GM23338 (cell line): ENCODE measurements around the gene GLI3. TPM values are rescaled to one million over a fixed set of nuclear protein-coding genes. Genes with fewer than 3 reads are reported as not detected.

ENCODE experiments used
- ATAC-seq: fragments of 200-7000 bp; cut with Tn5 transposase; 3 replicates; pipeline ENCODE4 v1.9.1; 2020
- DNase-seq: peaks from one replicate; pipeline ENCODE4 v3.0.0-alpha.2; 2015; ENCODE audit warnings: low spot score
- H2AFZ ChIP-seq: fragments of 200-600 bp; sonication (generic); 2 replicates; pipeline ENCODE4 v1.8.0; 2016; ENCODE audit warnings: antibody characterized with exemption, mild to moderate bottlenecking, moderate library complexity
- H3F3A ChIP-seq: fragments of 200-600 bp; sonication (generic); replicated peaks from 2 replicates; pipeline ENCODE4 v1.8.0; 2017; ENCODE audit warnings: antibody characterized with exemption, mixed run types, low read depth
- H3K27ac ChIP-seq: fragments of 200-600 bp; sonication (generic); 2 replicates; pipeline ENCODE4 v1.6.1; 2016; ENCODE audit warnings: low read depth
- H3K27me3 ChIP-seq: fragments of 200-600 bp; sonication (generic); 2 replicates; pipeline ENCODE4 v1.8.0; 2016; ENCODE audit warnings: mild to moderate bottlenecking, mixed run types, moderate library complexity; ENCODE audit not compliant: insufficient read depth
- H3K36me3 ChIP-seq: fragments of 200-600 bp; sonication (generic); 2 replicates; pipeline ENCODE4 v1.8.0; 2016; ENCODE audit warnings: mild to moderate bottlenecking; ENCODE audit not compliant: insufficient read depth
- H3K4me1 ChIP-seq: fragments of 200-600 bp; sonication (generic); 2 replicates; pipeline ENCODE4 v1.8.0; 2016; ENCODE audit warnings: mild to moderate bottlenecking, moderate library complexity; ENCODE audit not compliant: insufficient read depth
- H3K4me2 ChIP-seq: fragments of 200-600 bp; sonication (generic); 2 replicates; pipeline ENCODE4 v1.7.1; 2017; ENCODE audit warnings: mixed run types
- H3K4me3 ChIP-seq: fragments of 200-600 bp; sonication (generic); 2 replicates; pipeline ENCODE4 v1.6.1; 2016; ENCODE audit warnings: mixed run types
- H3K79me2 ChIP-seq: fragments of 200-600 bp; sonication (generic); replicated peaks from 2 replicates; pipeline ENCODE4 v1.8.0; 2017; ENCODE audit warnings: mild to moderate bottlenecking; ENCODE audit not compliant: insufficient read depth
- H3K9me2 ChIP-seq: fragments of 200-600 bp; sonication (generic); 2 replicates; pipeline ENCODE4 v1.8.0; 2017; ENCODE audit not compliant: insufficient read depth
- H4K20me1 ChIP-seq: fragments of 200-600 bp; sonication (generic); replicated peaks from 2 replicates; pipeline ENCODE4 v1.8.0; 2017; ENCODE audit warnings: mild to moderate bottlenecking; ENCODE audit not compliant: insufficient read depth
- H3K27ac Mint-ChIP-seq: 2 replicates; pipeline ENCODE4 v1.8.0; 2020; ENCODE audit warnings: inconsistent platforms, mild to moderate bottlenecking, moderate library complexity, mixed read lengths
- H3K27me3 Mint-ChIP-seq: 3 replicates; pipeline ENCODE4 v1.8.0; 2022; ENCODE audit warnings: low read depth, mild to moderate bottlenecking, moderate library complexity, mixed read lengths, inconsistent platforms; ENCODE audit not compliant: insufficient read depth, poor library complexity
- H3K36me3 Mint-ChIP-seq: 3 replicates; pipeline ENCODE4 v1.8.0; 2021; ENCODE audit warnings: low read depth, mild to moderate bottlenecking, inconsistent platforms, moderate library complexity, mixed read lengths
- H3K4me1 Mint-ChIP-seq: 3 replicates; pipeline ENCODE4 v1.8.0; 2020; ENCODE audit warnings: mild to moderate bottlenecking, inconsistent platforms, mixed read lengths
- H3K4me3 Mint-ChIP-seq: 3 replicates; pipeline ENCODE4 v1.8.0; 2021; ENCODE audit warnings: moderate library complexity, mild to moderate bottlenecking, inconsistent platforms, mixed read lengths
- H3K9me3 Mint-ChIP-seq: 3 replicates; pipeline ENCODE4 v1.8.0; 2020; ENCODE audit warnings: moderate library complexity, mild to moderate bottlenecking, inconsistent platforms, mixed read lengths
- CREB1 ChIP-seq: fragments of 250-450 bp; sonication (Bioruptor Pico); IDR thresholded peaks from 2 replicates; pipeline ENCODE4 v1.5.0; 2020; ENCODE audit warnings: low read depth, mild to moderate bottlenecking, moderate library complexity
- EZH2 ChIP-seq: fragments of 200-600 bp; sonication (generic); IDR thresholded peaks from one replicate; pipeline ENCODE4 v1.8.0; 2017; ENCODE audit warnings: antibody characterized with exemption, mild to moderate bottlenecking, low read depth; ENCODE audit not compliant: unreplicated experiment
- JUNB ChIP-seq: IDR thresholded peaks from one replicate; pipeline ENCODE4 v1.6.1; 2016; ENCODE audit warnings: antibody characterized with exemption; ENCODE audit not compliant: unreplicated experiment
- NANOG ChIP-seq: IDR thresholded peaks from 2 replicates; pipeline ENCODE4 v1.6.1; 2016; ENCODE audit warnings: antibody characterized with exemption, borderline replicate concordance
- POLR2AphosphoS5 ChIP-seq: IDR thresholded peaks from 2 replicates; pipeline ENCODE4 v1.6.1; 2016; ENCODE audit warnings: antibody characterized with exemption, low read depth
- REST ChIP-seq: IDR thresholded peaks from one replicate; pipeline ENCODE4 v1.6.1; 2018; ENCODE audit warnings: antibody characterized with exemption; ENCODE audit not compliant: unreplicated experiment
- ZNF114 ChIP-seq: fragments of 250-450 bp; sonication (Bioruptor Pico); IDR thresholded peaks from 2 replicates; pipeline ENCODE4 v1.5.0; 2020; ENCODE audit warnings: mild to moderate bottlenecking, moderate library complexity
- ZNF331 ChIP-seq: fragments of 250-450 bp; sonication (Bioruptor Pico); IDR thresholded peaks from 2 replicates; pipeline ENCODE4 v1.5.0; 2020; ENCODE audit warnings: low read depth, mild to moderate bottlenecking, moderate library complexity
- polyA plus RNA-seq: library from polyadenylated mRNA; unstranded; fragments of >200 nt; fragmentation: Nextera tagmentation; extraction: Ambion mirVana; gene quantifications from 2 replicates; pipeline ENCODE4 v1.2.1, GENCODE V29; 2016
- total RNA-seq: library from RNA; depleted of rRNA; stranded (reverse); fragments of >200 nt; shearing (Covaris generic); gene quantifications from 2 replicates; pipeline ENCODE4 v1.2.3, GENCODE V29; 2014
- TF ChIP-seq, protein P1 (sequence below), 2 experiments: fragments of 200-600 bp in 1 of 2; sonication (generic) in 1 of 2; conservative IDR thresholded peaks; 2 replicates each; pipeline versions ENCODE4 v1.5.1 to v1.6.1; 2016 to 2017; ENCODE audit warnings: antibody characterized with exemption in 2 of 2, low read depth in 2 of 2, mild to moderate bottlenecking in 2 of 2, moderate library complexity in 1 of 2
- TF ChIP-seq, protein P2 (sequence below): fragments of 250-450 bp; sonication (Bioruptor Pico); IDR thresholded peaks from 2 replicates; pipeline ENCODE4 v1.5.0; 2020; ENCODE audit warnings: mild to moderate bottlenecking, moderate library complexity

Gene GLI3
- total and polyA plus RNA-seq, 2 experiments from 2014 or later = 16.1 to 17.9 TPM

GRCh38 chr7:42035210-42035609, 201.8 kb downstream of the GLI3 start (continued):
- TF ChIP-seq REST (no peak), ZNF331 (CRISPR knock-in tag) (no peak)

- Histone ChIP-seq H3F3A (no peaks in the 10 kb centered on the region), H3K79me2 (no peaks in the 10 kb centered on the region), H3K27me3 (no peaks in the 10 kb centered on the region), H3K9me2 (no peaks in the 10 kb centered on the region), H3K4me2 (no peak overlapping the region), H3K27ac (no peak overlapping the region), H4K20me1 (no peaks in the 10 kb centered on the region), H2AFZ (no peak overlapping the region), H3K4me1 (peaks cover 3% of the 10 kb centered on the region; the same call in 1 of the 2 replicates), H3K36me3 (0 out of 2 replicates have a peak, but pooled peaks cover 7% of the 10 kb centered on the region), H3K4me3 (no peak overlapping the region)
- H3K4me1 Mint-ChIP-seq = peaks cover 21% of the 10 kb centered on the region
- no peak overlapping the region for H3K4me3 Mint-ChIP-seq
- DNase-seq (no peak), ATAC-seq (no peak)
- peaks cover 10% of the 10 kb centered on the region for H3K36me3 Mint-ChIP-seq
- no peak overlapping the region for H3K27ac Mint-ChIP-seq
- H3K27me3 Mint-ChIP-seq = peaks cover 10% of the 10 kb centered on the region
- H3K9me3 Mint-ChIP-seq = no peaks in the 10 kb centered on the region
- TF ChIP-seq NANOG (no peak), EZH2 (no peak), REST (no peak), POLR2AphosphoS5 (no peak), JUNB (no peak), ZNF114 (CRISPR knock-in tag) (no peak), CREB1 (CRISPR knock-in tag) (no peak)
- TF ChIP-seq, protein P1, sequence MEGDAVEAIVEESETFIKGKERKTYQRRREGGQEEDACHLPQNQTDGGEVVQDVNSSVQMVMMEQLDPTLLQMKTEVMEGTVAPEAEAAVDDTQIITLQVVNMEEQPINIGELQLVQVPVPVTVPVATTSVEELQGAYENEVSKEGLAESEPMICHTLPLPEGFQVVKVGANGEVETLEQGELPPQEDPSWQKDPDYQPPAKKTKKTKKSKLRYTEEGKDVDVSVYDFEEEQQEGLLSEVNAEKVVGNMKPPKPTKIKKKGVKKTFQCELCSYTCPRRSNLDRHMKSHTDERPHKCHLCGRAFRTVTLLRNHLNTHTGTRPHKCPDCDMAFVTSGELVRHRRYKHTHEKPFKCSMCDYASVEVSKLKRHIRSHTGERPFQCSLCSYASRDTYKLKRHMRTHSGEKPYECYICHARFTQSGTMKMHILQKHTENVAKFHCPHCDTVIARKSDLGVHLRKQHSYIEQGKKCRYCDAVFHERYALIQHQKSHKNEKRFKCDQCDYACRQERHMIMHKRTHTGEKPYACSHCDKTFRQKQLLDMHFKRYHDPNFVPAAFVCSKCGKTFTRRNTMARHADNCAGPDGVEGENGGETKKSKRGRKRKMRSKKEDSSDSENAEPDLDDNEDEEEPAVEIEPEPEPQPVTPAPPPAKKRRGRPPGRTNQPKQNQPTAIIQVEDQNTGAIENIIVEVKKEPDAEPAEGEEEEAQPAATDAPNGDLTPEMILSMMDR (conservative IDR thresholded peaks at IDR 0.05; ENCODE audit: low read depth in 2 of 2) = no peak
- TF ChIP-seq, protein P2, sequence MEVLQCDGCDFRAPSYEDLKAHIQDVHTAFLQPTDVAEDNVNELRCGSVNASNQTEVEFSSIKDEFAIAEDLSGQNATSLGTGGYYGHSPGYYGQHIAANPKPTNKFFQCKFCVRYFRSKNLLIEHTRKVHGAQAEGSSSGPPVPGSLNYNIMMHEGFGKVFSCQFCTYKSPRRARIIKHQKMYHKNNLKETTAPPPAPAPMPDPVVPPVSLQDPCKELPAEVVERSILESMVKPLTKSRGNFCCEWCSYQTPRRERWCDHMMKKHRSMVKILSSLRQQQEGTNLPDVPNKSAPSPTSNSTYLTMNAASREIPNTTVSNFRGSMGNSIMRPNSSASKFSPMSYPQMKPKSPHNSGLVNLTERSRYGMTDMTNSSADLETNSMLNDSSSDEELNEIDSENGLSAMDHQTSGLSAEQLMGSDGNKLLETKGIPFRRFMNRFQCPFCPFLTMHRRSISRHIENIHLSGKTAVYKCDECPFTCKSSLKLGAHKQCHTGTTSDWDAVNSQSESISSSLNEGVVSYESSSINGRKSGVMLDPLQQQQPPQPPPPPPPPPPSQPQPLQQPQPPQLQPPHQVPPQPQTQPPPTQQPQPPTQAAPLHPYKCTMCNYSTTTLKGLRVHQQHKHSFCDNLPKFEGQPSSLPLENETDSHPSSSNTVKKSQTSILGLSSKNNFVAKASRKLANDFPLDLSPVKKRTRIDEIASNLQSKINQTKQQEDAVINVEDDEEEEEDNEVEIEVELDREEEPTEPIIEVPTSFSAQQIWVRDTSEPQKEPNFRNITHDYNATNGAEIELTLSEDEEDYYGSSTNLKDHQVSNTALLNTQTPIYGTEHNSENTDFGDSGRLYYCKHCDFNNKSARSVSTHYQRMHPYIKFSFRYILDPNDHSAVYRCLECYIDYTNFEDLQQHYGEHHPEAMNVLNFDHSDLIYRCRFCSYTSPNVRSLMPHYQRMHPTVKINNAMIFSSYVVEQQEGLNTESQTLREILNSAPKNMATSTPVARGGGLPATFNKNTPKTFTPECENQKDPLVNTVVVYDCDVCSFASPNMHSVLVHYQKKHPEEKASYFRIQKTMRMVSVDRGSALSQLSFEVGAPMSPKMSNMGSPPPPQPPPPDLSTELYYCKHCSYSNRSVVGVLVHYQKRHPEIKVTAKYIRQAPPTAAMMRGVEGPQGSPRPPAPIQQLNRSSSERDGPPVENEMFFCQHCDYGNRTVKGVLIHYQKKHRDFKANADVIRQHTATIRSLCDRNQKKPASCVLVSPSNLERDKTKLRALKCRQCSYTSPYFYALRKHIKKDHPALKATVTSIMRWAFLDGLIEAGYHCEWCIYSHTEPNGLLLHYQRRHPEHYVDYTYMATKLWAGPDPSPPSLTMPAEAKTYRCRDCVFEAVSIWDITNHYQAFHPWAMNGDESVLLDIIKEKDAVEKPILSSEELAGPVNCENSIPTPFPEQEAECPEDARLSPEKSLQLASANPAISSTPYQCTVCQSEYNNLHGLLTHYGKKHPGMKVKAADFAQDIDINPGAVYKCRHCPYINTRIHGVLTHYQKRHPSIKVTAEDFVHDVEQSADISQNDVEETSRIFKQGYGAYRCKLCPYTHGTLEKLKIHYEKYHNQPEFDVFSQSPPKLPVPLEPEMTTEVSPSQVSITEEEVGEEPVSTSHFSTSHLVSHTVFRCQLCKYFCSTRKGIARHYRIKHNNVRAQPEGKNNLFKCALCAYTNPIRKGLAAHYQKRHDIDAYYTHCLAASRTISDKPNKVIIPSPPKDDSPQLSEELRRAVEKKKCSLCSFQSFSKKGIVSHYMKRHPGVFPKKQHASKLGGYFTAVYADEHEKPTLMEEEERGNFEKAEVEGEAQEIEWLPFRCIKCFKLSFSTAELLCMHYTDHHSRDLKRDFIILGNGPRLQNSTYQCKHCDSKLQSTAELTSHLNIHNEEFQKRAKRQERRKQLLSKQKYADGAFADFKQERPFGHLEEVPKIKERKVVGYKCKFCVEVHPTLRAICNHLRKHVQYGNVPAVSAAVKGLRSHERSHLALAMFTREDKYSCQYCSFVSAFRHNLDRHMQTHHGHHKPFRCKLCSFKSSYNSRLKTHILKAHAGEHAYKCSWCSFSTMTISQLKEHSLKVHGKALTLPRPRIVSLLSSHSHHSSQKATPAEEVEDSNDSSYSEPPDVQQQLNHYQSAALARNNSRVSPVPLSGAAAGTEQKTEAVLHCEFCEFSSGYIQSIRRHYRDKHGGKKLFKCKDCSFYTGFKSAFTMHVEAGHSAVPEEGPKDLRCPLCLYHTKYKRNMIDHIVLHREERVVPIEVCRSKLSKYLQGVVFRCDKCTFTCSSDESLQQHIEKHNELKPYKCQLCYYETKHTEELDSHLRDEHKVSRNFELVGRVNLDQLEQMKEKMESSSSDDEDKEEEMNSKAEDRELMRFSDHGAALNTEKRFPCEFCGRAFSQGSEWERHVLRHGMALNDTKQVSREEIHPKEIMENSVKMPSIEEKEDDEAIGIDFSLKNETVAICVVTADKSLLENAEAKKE (CRISPR knock-in tag) = no peak
These were observed 203.5 kb downstream of the GLI3 start for GRCh38 chr7:42033480-42033879.
